Measurements from ENCODE around the gene CPNE8.

The CPNE8 gene

GRCh38 chr12:38872561-38872960 is 32.8 kb downstream of the CPNE8 start:
- no peaks in the 10 kb centered on the region for H3K9me3 ChIP-seq (ENCODE audit: insufficient read depth, low read depth, low read length)
- H3F3A ChIP-seq (ENCODE audit: low read depth) = no peaks in the 10 kb centered on the region
- H3K36me3 ChIP-seq (ENCODE audit: insufficient read depth, low read length) = no peaks in the 10 kb centered on the region
- H3K4me1 ChIP-seq (ENCODE audit: insufficient read depth, low read length, poor library complexity, severe bottlenecking) = no peaks in the 10 kb centered on the region
- no peaks in the 10 kb centered on the region for H3K9me2 ChIP-seq (replicated peaks; ENCODE audit: low read depth, low read length)
- H3K4me2 ChIP-seq (ENCODE audit: low read depth, low read length, poor library complexity, severe bottlenecking) = no peak overlapping the region
- H2AFZ ChIP-seq (ENCODE audit: low read length) = no peak overlapping the region
- H4K20me1 ChIP-seq (ENCODE audit: insufficient read depth, low read length, poor library complexity, severe bottlenecking) = no peaks in the 10 kb centered on the region
- no peak for TF ChIP-seq CTCF (conservative IDR thresholded peaks at IDR 0.05; ENCODE audit: low read length)
- no peak for TF ChIP-seq EZH2phosphoT487 (IDR thresholded peaks at IDR 0.05; ENCODE audit: borderline replicate concordance)
- H3K4me3 ChIP-seq (ENCODE audit: low read length, poor library complexity, severe bottlenecking) = no peak overlapping the region
- no peaks in the 10 kb centered on the region for H3K27me3 ChIP-seq (ENCODE audit: insufficient read depth, low read length, poor library complexity, severe bottlenecking)
- H3K9ac ChIP-seq (ENCODE audit: low read depth, low read length, poor library complexity, severe bottlenecking) = no peak overlapping the region
- H3K79me2 ChIP-seq (ENCODE audit: insufficient read depth, low read length) = no peaks in the 10 kb centered on the region

- Histone ChIP-seq H3F3A (ENCODE audit: low read depth) (no peaks in the 10 kb centered on the region), H3K4me1 (ENCODE audit: insufficient read depth, low read length, poor library complexity, severe bottlenecking) (no peaks in the 10 kb centered on the region), H3K9me3 (ENCODE audit: insufficient read depth, low read depth, low read length) (no peaks in the 10 kb centered on the region), H3K36me3 (ENCODE audit: insufficient read depth, low read length) (no peaks in the 10 kb centered on the region), H3K9me2 (replicated peaks; ENCODE audit: low read depth, low read length) (no peaks in the 10 kb centered on the region), H2AFZ (ENCODE audit: low read length) (no peak overlapping the region), H3K4me2 (ENCODE audit: low read depth, low read length, poor library complexity, severe bottlenecking) (no peak overlapping the region), H3K27me3 (ENCODE audit: insufficient read depth, low read length, poor library complexity, severe bottlenecking) (no peaks in the 10 kb centered on the region), H3K4me3 (ENCODE audit: low read length, poor library complexity, severe bottlenecking) (no peak overlapping the region), H4K20me1 (ENCODE audit: insufficient read depth, low read length, poor library complexity, severe bottlenecking) (no peaks in the 10 kb centered on the region), H3K79me2 (ENCODE audit: insufficient read depth, low read length) (no peaks in the 10 kb centered on the region), H3K9ac (ENCODE audit: low read depth, low read length, poor library complexity, severe bottlenecking) (no peak overlapping the region)
- no peak for TF ChIP-seq EZH2phosphoT487 (IDR thresholded peaks at IDR 0.05; ENCODE audit: borderline replicate concordance)
- no peak for TF ChIP-seq CTCF (conservative IDR thresholded peaks at IDR 0.05; ENCODE audit: low read length)
Measured at GRCh38 chr12:38872156-38872555, 33.2 kb downstream of the CPNE8 start.

GRCh38 chr12:38869036-38869435 is 36.4 kb downstream of the CPNE8 start:
- Histone ChIP-seq H3K4me1 (ENCODE audit: insufficient read depth, low read length, poor library complexity, severe bottlenecking) (no peaks in the 10 kb centered on the region), H3K4me2 (ENCODE audit: low read depth, low read length, poor library complexity, severe bottlenecking) (no peak overlapping the region), H3K9me3 (ENCODE audit: insufficient read depth, low read depth, low read length) (no peaks in the 10 kb centered on the region), H3K4me3 (ENCODE audit: low read length, poor library complexity, severe bottlenecking) (no peak overlapping the region), H3K79me2 (ENCODE audit: insufficient read depth, low read length) (no peaks in the 10 kb centered on the region), H2AFZ (ENCODE audit: low read length) (no peak overlapping the region), H3K36me3 (ENCODE audit: insufficient read depth, low read length) (no peaks in the 10 kb centered on the region), H3F3A (ENCODE audit: low read depth) (no peaks in the 10 kb centered on the region), H3K27me3 (ENCODE audit: insufficient read depth, low read length, poor library complexity, severe bottlenecking) (no peaks in the 10 kb centered on the region), H3K9me2 (replicated peaks; ENCODE audit: low read depth, low read length) (no peaks in the 10 kb centered on the region), H4K20me1 (ENCODE audit: insufficient read depth, low read length, poor library complexity, severe bottlenecking) (no peaks in the 10 kb centered on the region), H3K9ac (ENCODE audit: low read depth, low read length, poor library complexity, severe bottlenecking) (no peak overlapping the region)
- no peak for TF ChIP-seq EZH2phosphoT487 (IDR thresholded peaks at IDR 0.05; ENCODE audit: borderline replicate concordance)
- TF ChIP-seq CTCF (conservative IDR thresholded peaks at IDR 0.05; ENCODE audit: low read length) = no peak

Measured in Loucy (cell line).